GM21515 (cell line): ENCODE data around the gene IBTK.

ENCODE experiments used
- ATAC-seq: cut with Tn5 transposase; IDR thresholded peaks from one replicate; pipeline ENCODE4 v1.9.1; 2021; ENCODE audit not compliant: unreplicated experiment

Gene IBTK

GRCh38 chr6:82123632-82124031, 123.9 kb downstream of the IBTK start:
- ATAC-seq = no peak
